Activated gamma-delta T cell treated with anti-CD3 and anti-CD28 coated beads, Interleukin-2, amount 50 U/mL, for 16 hours (primary cell): Measurements from ENCODE around the gene POLE2.
A peak's percentile ranks its signal among the peaks of the same experiment; 100 is the strongest.
"Not testable (repeated sequence)": the region's sequence is repeated elsewhere in the genome, so short reads cannot be mapped to it uniquely, and the experiment has no call there.

Experiments used
- DNase-seq: peaks from one replicate; pipeline ENCODE4 v3.0.0-alpha.2; 2020; ENCODE audit warnings: low read depth

The POLE2 gene

DNA sequence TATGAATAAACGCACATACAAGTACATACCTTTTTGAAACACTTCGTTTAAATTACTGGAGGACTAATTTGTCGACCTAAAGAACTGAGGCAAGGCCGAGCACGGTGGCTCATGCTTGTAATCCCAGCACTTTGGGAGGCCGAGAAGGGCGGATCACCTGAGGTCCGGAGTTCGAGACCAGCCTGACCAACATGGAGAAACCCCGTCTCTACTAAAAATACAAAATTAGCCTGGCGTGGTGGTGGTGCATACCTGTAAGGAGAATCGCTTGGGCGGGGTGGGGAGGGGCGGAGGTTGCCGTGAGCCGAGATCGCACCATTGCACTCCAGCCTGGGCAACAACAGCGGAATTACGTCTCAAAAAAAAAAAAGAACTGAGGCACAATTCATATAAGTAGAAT is 68.7 kb downstream of the POLE2 start:
- DNase-seq, result not testable (repeated sequence)

DNA sequence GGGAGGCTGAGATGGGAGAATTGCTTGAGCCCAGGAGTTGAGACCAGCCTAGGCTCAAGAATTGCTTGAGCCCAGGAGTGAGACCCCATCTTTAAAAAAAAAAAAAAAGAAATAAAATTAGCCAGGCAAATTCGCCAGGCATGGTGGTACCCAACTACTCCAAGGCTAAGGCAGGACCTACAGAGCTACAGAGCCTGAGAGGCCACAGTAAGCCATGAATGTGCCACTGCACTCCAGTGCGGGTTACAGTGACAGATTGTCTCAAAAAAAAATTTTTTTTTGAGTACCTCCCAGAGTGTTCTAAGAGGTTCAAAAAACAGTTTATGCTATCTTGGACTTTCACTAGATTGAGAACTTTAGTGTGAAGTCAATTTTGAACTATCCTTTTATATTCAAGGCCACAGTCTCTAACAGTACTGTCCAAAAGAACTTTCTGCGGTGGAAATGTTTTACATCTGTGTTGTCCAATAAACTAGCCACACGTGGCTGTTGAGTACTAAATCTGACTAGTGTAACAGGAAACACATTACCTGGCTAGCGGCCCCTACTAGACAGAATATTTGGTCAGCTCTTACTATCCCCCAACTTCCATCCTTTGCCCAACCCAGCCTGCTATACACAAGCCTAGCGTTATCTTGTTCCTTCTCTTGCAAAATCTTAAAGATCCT is 70.0 kb downstream of the POLE2 start:
- DNase-seq, result no peak

DNA sequence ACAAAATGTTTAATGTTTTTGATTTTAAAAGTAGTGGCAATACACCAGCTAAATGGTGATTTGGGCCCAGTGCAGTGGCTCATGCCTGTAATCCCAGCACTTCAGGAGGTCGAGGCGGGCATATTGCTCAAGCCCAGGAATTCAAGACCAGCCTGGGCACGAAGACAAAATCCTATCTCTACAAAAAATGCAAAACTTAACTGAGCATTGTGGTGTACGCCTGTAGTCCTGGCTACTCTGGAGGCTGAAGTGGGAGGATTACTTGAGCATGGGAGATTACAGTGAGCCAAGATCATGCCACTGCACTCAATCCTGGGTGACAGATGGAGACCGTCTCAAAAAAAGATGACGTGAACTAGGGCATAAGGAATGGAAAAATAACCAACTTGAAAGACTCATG is 72.2 kb downstream of the POLE2 start:
- DNase-seq, result no peak

DNA sequence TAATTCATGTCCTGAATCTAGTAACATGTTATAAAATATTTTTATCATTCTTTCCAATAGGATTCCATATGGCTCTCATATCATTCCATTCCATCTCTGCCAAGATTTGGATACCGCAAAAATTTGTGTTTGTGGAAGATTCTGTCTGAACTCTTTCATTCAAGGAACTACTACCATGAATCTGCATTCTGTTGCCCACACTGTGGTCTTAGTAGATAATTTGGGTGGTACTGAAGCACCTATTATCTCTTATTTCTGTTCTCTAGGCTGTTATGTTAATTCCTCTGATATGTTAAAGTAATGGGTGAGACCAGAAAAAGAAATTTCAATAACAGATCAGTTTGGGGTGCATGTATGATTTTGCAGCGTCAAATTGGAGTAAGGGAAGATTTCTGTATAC is 73.8 kb downstream of the POLE2 start:
- no peak for DNase-seq

DNA sequence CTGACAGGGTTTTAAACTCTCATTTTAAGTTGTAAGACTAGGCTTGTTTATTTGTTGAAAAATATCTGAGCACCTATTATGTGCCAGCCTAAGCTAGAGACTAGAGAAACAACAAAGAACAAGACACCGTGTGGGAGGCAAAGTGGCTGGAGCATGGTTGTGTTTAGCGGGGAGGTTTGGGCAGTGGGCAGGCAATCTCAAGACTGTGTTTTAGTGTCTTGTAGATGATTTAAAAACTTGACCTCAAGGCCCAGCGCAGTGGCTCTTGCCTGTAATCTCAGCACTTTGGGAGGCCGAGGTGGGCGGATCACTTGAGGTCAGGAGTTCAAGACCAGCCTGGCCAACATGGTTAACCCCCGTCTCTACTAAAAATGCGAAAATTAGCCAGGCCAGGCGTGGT is 75.3 kb downstream of the POLE2 start:
- DNase-seq, result no peak

DNA sequence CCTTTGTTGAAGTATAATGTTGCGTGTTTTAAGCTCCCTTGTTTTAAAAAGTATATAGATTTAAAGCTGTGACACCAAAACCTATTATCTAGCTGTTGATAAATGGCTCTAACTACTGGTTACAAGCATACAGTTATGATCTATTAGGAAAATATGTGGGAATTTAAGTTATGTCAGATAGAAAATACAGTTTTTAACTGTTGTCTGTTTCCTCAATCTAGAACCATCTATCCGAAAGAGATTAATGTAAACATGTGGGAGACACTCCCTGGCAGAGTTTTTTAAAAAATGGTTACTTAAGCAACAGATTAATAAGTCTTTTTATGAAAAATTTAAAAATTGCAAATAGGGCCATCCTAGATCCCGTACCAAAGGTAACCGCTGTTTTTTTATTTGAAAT is 75.8 kb downstream of the POLE2 start:
- no peak for DNase-seq

DNA sequence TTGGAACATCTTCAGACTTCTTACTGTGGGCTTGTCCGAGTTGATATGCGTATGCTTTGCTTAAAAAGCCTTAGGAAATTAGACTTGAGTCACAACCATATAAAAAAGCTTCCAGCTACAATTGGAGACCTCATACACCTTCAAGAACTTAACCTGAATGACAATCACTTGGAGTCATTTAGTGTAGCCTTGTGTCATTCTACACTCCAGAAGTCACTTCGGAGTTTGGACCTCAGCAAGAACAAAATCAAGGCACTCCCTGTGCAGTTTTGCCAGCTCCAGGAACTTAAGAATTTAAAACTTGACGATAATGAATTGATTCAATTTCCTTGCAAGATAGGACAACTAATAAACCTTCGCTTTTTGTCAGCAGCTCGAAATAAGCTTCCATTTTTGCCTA is 80.4 kb downstream of the POLE2 start:
- no peak for DNase-seq

DNA sequence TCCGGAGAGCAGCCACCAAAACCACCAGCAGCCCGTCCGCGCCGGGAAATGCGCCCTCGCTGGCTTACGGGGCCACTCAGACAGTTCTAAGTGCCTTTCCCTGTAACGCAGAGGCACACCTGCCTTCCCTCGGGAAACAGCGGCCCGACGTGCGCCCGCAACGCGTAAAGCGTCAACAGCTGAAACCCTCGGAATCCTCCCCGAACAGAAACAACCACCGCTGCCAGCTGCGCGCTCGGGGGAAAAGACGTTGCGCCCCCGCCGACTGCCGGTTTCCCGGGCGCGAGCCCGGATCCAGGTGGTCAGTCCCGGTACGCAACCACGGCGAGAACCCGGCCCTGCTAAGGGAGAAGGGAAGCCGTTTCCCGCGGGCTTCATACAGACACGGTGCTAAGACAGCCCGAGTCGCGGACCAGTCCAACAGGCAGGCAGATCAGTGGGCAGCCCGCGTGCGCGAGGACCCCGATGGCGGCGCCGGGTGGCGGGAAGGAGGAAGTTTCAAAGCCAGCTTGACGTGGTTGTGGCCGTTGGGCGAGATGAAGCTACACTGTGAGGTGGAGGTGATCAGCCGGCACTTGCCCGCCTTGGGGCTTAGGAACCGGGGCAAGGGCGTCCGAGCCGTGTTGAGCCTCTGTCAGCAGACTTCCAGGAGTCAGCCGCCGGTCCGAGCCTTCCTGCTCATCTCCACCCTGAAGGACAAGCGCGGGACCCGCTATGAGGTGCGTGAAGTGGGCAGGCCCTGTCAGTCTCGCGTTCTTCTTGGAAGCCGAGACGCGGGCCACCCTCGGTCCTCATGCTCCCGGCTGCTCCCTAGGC is 89.3 kb downstream of the POLE2 start, which contains the start of gene LRR1:
Gene LRR1, plus strand, starts transcription at position 456 of the 816 bp plus-strand sequence. Its CDS starts 81 bp downstream, at position 537.
- DNase-seq, result peak; percentile 77

DNA sequence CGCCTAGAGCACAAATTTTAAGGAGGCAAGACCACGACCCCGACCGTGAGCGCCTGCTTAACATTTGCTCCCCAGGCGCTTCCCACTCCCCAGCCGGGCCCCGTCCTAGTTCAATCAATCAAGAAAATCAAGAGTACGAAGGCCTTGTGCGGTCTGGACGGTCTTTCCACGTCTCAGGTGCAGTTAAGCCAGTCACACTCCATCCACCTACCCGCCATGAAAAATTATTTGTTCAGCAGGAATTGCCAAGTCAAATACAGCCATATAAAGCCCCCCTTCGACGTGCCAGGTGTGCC is 89.9 kb downstream of the POLE2 start:
- DNase-seq, result no peak

DNA sequence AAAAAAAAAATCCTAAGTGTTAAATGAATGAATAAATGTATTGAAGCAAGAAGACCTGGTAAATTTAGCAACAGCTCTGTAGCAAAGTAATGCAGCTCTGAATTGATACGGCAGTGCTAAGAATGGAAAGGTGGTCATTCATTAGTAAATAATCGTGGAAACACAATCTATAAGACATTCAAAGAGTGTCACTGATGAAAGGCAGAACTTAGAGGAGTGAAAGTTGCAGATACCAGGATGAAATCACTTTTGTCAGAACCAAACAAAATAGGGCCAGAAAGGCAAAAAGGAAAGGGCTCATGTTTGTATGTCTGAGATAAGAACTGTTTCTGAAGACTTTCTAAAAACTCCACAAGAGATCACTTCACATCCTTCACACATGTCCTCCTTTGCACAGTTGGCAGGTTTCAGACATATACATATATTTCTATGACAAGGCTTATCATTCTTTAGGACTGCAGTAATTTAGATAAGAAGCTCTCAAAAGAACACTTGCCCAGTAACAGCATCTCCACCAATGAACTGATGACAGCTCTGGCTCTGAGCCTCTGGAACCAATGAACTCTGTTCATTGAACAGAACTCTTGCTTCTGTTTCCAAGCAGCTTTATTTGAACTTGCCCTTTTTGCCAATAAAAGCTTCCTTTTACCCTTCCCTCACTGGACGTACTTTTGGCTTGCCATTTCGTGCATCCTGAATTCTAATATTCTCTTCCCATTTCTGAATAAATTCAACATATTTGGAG is 93.5 kb downstream of the POLE2 start:
- DNase-seq, result no peak
